Measurements from ENCODE around the gene RNF225. TPM values are rescaled to one million over a fixed set of nuclear protein-coding genes. Genes with fewer than 3 reads are reported as not detected.

RNF225 gene
- total and polyA plus RNA-seq, 8 donors = 1.9 to 3.2 TPM; not detected in 6

DNA sequence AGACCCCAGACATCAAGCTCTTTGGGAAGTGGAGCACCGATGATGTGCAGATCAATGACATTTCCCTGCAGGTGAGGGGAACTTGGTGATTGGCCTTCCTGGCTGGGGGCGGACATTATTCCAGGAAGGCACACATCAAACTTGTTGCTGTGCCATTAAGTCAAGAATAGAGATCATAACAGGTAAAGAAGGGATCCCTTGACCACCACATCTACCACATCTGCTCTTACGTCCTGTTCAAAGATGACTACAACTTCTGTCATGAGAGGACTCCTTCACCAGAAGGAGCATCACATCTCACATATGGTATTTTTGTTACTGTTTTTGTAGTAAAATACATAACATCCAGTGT is 7.3 kb upstream of the RNF225 start:
- H3K4me1 ChIP-seq = peaks cover 12 to 60% of the 10 kb centered on the region in 2 donors
- H3K9me3 ChIP-seq = no peaks in the 10 kb centered on the region
- ATAC-seq (no peak), DNase-seq (no peak)
- no peak for TF ChIP-seq CTCF (IDR thresholded peaks at IDR 0.05)
- intact Hi-C loops (cut with DNase I) = no loop called here
- peak overlapping the region in 1 of 2 donors; percentile 74 for H3K4me3 ChIP-seq
- H3K36me3 ChIP-seq = peaks cover 2 to 52% of the 10 kb centered on the region in 2 donors
- H3K27me3 ChIP-seq = no peaks in the 10 kb centered on the region
- H3K27ac ChIP-seq = no peak overlapping the region

GRCh38 chr19:58392945-58393724 is 2.3 kb upstream of the RNF225 start:
- DNase-seq = no peak
- Histone ChIP-seq H3K9me3 (no peaks in the 10 kb centered on the region), H3K4me1 (peaks cover under 1 to 49% of the 10 kb centered on the region in 2 donors), H3K4me3 (no peak overlapping the region), H3K27ac (no peak overlapping the region), H3K27me3 (peaks cover 5 to 29% of the 10 kb centered on the region in 2 donors), H3K36me3 (peaks cover 3 to 71% of the 10 kb centered on the region in 2 donors)
- intact Hi-C loops (cut with DNase I) = no loop called here
- TF ChIP-seq CTCF (IDR thresholded peaks at IDR 0.05) = no peak
- no peak for ATAC-seq

DNA sequence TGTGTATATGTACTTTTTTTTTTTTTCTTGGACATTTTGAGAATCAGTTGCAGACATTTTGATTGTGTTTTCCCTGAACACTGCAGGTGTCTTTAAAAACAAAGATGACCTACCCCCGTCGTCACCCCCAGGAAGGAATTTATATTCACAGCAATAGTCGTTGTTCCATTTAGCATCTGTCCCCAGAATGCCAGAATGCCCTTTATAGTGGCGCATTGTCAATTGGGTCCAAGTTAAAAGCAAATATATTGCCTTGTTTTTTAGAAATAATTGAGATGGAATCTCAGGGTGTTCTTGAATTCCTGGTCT is 1.8 kb upstream of the RNF225 start:
- ATAC-seq (no peak), DNase-seq (no peak)
- Histone ChIP-seq H3K27ac (no peak overlapping the region), H3K27me3 (peaks cover 5 to 33% of the 10 kb centered on the region in 2 donors), H3K4me1 (peaks cover 0 to 44% of the 10 kb centered on the region in 2 donors), H3K4me3 (no peak overlapping the region), H3K36me3 (peaks cover 3 to 67% of the 10 kb centered on the region in 2 donors), H3K9me3 (no peaks in the 10 kb centered on the region)
- TF ChIP-seq CTCF (IDR thresholded peaks at IDR 0.05) = no peak
- intact Hi-C loops (cut with DNase I) = no loop called here

- peaks cover 3 to 55% of the 10 kb centered on the region in 2 donors for H3K36me3 ChIP-seq
- intact Hi-C loops (cut with DNase I) = no loop called here
- H3K27ac ChIP-seq = no peak overlapping the region
- TF ChIP-seq CTCF (IDR thresholded peaks at IDR 0.05) = no peak
- ATAC-seq (peak; percentile 57), DNase-seq (peak in 1 of 4 donors; percentile 59)
- H3K27me3 ChIP-seq = peaks cover 5 to 33% of the 10 kb centered on the region in 2 donors
- peaks cover 0 to 33% of the 10 kb centered on the region in 2 donors for H3K4me1 ChIP-seq
- no peak overlapping the region for H3K4me3 ChIP-seq
- no peaks in the 10 kb centered on the region for H3K9me3 ChIP-seq
Observed at GRCh38 chr19:58394821-58395219, 636 bp upstream of the RNF225 start.

GRCh38 chr19:58395979-58396627 is 647 bp downstream of the RNF225 start:
- Histone ChIP-seq H3K9me3 (no peaks in the 10 kb centered on the region), H3K4me1 (peaks cover 4 to 26% of the 10 kb centered on the region in 2 donors), H3K36me3 (peaks cover 3 to 43% of the 10 kb centered on the region in 2 donors), H3K27ac (no peak overlapping the region), H3K27me3 (peaks cover 5 to 33% of the 10 kb centered on the region in 2 donors), H3K4me3 (peak overlapping the region in 1 of 2 donors; percentile 14)
- no peak for DNase-seq
- intact Hi-C loops (cut with DNase I) = no loop called here
- ATAC-seq = peak; percentile 3
- TF ChIP-seq CTCF (IDR thresholded peaks at IDR 0.05) = no peak
